Breast epithelium (tissue), 3 donors: ENCODE data around the gene GDF10.

Experiments used
- CTCF ChIP-seq, 3 donors: fragments of 450-650 bp; IDR thresholded peaks; one replicate each; pipeline ENCODE4 v1.5.1; 2016 to 2017; ENCODE audit warnings: antibody characterized with exemption in 3 of 3, mild to moderate bottlenecking in 3 of 3, moderate library complexity in 3 of 3
- POLR2A ChIP-seq: fragments of 450-650 bp; IDR thresholded peaks from one replicate; pipeline ENCODE4 v1.6.1; 2016; ENCODE audit warnings: antibody characterized with exemption, mild to moderate bottlenecking, moderate library complexity

DNA sequence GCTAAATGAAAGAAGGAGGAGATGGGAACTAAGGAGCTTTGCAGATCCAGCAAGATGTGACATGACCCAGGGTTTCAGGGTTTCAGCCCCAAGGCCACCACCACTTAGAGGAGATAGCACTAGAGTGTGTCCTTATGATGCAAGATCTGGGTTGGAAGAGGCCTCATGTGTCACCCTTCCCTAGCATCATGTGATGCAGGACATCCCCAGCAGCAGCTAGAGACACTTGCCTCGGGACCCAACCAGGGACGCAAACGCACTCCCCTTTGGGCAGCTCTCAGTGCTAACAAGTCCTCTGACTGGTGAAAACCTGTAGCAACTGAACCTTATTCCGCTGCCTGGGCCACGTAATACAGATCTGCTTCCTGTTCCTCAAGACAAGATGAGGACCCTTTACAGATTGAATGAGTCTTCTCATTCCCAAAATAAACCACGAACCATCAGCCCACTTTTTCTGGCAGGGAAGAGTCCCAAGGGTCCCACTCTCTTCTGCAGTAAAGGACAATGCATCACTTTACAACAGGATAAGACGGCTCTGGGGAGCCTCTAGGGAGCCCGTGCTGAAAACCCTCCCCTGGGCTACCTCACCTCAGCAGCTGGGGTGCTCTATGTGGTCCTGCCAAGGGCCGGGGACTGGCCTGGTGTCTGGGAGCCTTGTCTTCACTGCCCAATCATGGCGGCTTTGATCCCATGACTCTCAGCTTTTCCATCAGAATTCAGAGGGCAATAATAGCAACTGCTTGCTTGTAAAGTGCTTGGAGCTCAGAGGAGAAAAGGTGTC lies 44.8 kb upstream of the GDF10 start:
- TF ChIP-seq CTCF (IDR thresholded peaks at IDR 0.05) (no peak), POLR2A (no peak)
